Stimulated activated CD4-positive, alpha-beta T cell treated with anti-CD3 and anti-CD28 coated beads, TNF-alpha, amount 100 ng/mL, for 4 hours (primary cell): ENCODE results near the gene COL27A1.
"Not testable (repeated sequence)": the region's sequence is repeated elsewhere in the genome, so short reads cannot be mapped to it uniquely, and the experiment has no call there.

Experiments
- DNase-seq, 3 experiments: peaks; one replicate each; pipeline ENCODE4 v3.0.0-alpha.2; 2020; ENCODE audit warnings: low read depth in 3 of 3

Gene COL27A1

GRCh38 chr9:114322831-114323531, 167.6 kb downstream of the COL27A1 start, which contains the start of gene ORM1:
ORM1 (plus strand) TSS chr9:114323098; CDS start chr9:114323134, 36 bp downstream.
- not testable (repeated sequence) for DNase-seq

DNA sequence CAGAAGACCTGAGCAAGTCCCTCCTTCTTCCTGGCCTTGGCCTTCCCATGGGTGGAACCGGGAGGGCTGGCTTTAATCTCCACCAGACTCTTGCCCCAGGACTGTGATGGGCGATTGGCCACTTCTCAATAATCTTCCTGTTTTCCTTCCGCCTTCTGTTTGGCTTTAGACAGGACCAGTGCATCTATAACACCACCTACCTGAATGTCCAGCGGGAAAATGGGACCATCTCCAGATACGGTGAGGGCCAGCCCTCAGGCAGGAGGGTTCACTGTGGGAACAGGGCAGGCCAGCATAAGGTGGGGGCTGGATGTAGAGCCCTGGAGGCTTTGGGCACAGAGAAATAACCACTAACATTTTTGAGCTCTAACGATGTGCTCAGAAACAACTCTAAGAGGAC, 168.5 kb downstream of the COL27A1 start:
- DNase-seq, result not testable (repeated sequence)

DNA sequence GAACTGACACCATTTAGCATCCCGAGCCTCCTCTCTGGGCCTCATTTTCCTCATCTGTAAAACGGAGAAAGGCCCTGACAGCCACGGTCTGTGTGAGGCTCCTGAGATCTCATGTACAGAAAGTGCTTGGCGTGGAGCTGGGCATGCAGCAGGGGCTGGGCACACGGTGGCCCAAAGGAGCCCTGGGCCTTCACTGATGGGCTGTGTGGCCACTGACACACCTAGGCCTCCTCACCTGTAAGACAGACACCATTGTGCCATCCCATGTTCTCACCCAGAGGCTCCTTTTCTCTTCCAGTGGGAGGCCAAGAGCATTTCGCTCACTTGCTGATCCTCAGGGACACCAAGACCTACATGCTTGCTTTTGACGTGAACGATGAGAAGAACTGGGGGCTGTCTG, 169.2 kb downstream of the COL27A1 start:
- no peak for DNase-seq

DNA sequence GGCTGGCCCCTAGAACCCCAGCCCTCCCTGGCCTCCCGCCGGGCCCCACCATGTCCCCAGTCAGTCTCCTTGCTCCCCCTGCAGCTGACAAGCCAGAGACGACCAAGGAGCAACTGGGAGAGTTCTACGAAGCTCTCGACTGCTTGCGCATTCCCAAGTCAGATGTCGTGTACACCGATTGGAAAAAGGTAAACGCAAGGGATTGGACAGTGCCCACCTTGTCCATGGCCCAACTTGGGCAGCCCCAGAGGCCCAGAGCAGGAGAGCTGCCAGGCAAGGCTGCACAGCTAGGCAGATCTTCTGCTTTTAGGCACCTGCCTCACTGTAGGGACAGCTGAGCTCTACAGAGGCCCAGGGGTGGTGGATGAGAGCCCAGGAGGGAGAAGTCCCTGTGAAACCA, 169.6 kb downstream of the COL27A1 start:
- DNase-seq, result not testable (repeated sequence)

GRCh38 chr9:114325684-114326254, 170.4 kb downstream of the COL27A1 start:
- not testable (repeated sequence) for DNase-seq

DNA sequence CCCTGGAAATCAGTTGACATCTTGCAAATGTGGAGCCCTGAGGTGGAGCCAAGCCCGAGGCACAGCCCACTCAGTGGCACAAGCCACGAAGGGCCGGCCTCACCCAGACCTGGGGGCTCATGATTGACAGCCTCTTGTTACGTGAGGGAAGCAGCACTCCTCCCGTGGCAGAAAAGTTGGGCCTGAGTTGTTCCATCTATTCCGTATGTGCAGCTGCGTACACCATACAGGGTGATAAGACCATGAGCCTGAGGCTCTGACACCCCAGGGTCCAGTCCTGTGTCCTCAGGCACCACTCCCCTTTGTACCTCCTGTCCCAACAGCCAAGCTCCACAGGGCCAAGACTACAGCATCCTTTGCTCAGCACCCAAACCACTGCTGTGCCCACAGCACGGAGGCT, 172.4 kb downstream of the COL27A1 start:
- DNase-seq, result no peak

GRCh38 chr9:114328357-114328820, 173.1 kb downstream of the COL27A1 start:
- DNase-seq, result not testable (repeated sequence)

DNA sequence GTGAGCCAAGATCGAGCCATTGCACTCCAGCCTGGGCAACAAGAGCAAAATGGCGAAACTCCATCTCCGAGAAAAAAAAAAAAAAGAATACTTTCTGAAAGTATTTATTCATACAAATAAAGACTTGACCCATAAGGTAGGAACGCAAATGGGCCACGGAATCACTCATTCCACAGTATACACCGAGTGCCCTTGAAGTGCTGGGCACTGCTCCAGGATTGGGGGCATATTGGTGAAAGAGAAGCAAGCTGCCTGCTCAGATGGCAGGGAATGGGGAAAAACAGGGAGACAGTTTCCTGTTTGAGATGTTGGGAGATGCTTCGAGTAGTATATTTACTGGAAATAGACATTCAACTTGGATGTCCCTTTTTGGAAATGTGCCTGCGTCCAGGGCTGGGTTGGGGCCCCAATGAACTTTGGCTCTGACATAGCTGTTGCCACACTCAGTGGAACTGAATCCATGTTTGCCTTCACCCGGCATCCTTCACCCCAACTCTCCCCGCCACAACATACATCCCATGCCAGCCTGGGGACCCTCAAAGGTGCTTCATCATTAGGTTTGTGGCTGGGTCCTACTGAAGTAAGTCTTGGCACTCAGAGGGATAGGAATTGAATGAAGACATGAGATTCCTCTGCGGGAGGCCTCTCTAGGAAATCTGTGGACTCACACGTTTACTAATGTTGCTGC, 173.7 kb downstream of the COL27A1 start:
- DNase-seq, result not testable (repeated sequence)

DNA sequence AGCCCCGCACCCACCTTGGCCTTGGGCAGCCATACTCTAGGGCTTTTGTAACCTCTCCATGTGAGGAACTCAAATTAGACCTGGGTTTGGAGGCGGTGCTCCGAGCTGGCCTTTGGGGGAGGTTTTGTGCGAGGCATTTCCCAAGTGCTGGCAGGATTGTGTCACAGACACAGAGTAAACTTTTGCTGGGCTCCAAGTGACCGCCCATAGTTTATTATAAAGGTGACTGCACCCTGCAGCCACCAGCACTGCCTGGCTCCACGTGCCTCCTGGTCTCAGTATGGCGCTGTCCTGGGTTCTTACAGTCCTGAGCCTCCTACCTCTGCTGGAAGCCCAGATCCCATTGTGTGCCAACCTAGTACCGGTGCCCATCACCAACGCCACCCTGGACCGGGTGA, 174.3 kb downstream of the COL27A1 start, which contains the start of gene ORM2:
TSS of gene ORM2 (plus strand) at position 245 of the 398 bp plus-strand sequence. CDS start at position 281, 36 bp downstream.
- not testable (repeated sequence) for DNase-seq

DNA sequence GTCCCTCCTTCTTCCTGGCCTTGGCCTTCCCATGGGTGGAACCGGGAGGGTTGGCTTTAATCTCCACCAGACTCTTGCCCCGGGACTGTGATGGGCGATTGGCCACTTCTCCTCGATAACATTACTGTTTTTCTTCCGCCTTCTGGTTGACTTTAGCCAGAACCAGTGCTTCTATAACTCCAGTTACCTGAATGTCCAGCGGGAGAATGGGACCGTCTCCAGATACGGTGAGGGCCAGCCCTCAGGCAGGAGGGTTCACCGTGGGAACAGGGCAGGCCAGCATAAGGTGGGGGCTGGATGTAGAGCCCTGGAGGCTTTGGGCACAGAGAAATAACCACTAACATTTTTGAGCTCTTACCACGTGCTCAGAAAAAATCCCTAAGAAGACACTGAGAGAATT, 175.3 kb downstream of the COL27A1 start:
- no peak for DNase-seq

DNA sequence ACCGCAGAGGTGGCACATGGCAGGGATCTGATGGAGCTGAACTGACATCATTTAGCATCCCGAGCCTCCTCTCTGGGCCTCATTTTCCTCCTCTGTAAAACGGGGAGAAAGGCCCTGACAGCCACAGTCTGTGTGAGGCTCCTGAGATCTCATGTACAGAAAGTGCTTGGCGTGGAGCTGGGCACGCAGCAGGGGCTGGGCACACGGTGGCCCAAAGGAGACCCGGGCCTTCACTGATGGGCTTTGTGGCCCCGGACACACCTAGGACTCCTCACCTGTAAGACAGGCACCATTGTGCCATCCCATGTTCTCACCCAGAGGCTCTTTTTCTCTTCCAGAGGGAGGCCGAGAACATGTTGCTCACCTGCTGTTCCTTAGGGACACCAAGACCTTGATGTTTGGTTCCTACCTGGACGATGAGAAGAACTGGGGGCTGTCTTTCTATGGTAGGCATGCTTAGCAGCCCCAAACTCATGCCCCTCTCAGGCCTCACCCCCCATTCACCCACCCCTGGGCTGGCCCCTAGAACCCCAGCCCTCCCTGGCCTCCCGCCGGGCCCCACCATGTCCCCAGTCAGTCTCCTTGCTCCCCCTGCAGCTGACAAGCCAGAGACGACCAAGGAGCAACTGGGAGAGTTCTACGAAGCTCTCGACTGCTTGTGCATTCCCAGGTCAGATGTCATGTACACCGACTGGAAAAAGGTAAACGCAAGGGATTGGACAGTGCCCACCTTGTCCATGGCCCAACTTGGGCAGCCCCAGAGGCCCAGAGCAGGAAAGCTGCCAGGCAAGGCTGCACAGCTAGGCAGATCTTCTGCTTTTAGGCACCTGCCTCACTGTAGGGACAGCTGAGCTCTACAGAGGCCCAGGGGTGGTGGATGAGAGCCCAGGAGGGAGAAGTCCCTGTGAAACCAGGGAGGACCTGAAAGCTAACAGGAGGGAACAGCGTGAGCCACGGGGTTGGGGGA, 176.2 kb downstream of the COL27A1 start:
- DNase-seq, result not testable (repeated sequence)

DNA sequence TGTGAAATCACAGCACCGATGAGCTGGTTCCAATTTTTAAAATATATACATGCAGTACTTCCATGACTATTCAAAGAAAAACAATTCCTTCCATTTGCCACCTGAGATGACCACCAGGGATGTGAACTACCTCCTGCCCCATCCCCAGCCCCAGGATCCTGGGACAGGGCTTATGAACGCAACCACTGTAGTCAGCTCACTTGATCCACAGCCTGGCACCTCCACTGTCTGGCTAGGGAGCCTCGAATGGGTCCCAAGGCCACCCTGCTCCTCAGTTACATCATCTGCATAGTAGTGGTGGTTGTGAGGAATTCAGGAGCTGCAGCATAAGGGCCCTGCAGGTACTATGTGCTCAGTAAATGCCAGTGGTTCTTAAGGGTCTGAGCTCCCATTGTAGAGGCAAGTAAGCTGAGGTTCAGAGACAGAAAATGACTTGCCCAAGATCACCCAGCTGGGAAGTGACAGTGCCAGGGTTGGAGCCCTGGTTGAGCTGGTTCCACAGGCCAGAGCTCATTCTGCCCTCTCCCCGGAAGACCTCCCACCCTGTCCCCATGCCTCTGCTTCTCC, 177.2 kb downstream of the COL27A1 start:
- DNase-seq, result not testable (repeated sequence)

DNA sequence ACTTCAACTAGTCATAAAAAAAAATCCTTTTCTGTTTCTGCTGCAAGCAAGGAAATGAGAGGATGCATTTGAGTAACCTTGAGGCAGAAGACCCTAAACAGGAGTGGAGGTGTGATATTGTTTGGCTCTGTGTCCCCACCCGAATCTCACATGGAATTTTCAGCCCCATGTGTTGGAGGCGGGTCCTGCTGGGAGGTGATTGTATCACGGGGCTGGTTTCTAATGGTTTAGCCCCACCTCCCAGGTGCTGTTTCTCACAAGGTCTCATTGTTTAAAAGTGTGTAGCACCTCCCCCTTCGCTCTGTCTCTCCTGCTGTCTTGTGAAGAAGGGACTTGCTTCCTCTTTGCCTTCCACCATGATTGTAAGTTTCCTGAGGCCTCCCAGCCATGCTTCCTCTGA, 178.4 kb downstream of the COL27A1 start:
- not testable (repeated sequence) for DNase-seq

GRCh38 chr9:114334490-114334889, 179.2 kb downstream of the COL27A1 start:
- no peak for DNase-seq

GRCh38 chr9:114335745-114336144, 180.4 kb downstream of the COL27A1 start:
- DNase-seq, result no peak

- DNase-seq, result no peak
Measured at GRCh38 chr9:114336157-114336556, 180.8 kb downstream of the COL27A1 start.

GRCh38 chr9:114336699-114337395, 181.5 kb downstream of the COL27A1 start:
- no peak for DNase-seq

GRCh38 chr9:114338187-114338586, 182.8 kb downstream of the COL27A1 start:
- DNase-seq, result no peak

DNA sequence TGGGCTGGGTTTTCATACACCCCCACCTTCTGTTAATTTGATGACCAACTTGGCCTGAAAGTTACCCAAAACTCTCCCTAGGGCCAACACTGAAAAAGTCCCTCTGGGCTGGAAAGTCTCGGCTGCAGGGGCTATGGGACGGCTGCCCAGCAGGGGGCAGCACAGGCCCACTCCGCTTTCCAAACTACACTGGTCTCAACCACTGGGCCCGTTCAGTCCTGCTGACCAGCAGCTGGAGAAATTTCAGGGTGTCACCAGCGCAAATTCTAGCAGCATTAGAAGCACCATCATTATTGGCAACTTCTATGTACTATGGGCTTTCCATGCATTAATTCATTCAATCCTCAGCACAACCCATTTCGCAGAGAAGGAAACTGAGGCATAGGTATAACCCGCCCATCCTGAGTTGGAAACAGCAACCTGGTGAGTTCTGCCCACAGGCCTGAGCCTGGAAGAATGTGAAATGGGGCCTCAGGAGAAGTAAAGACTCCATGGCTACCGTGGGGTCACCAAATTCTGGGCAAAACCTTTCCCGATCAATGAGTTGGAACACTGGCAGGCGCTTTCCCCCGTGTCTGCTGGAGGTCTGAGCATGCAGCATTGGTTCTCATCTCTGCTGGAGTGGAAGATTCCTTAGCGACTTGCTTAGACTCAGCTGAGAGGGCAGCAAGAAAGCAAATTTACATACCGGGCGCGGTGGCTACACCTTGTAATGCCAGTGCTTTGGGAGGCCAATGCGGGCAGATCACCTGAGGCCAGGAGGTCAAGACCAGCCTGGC, 184.0 kb downstream of the COL27A1 start:
- peak; percentile 28 to 40 (median 39) for DNase-seq
